A673 (cell line): Measurements from ENCODE around the gene DPH1. TPM values are rescaled to one million over a fixed set of nuclear protein-coding genes. Genes with fewer than 3 reads are reported as not detected.

ENCODE experiments used
- BruUV-seq: library from RNA; stranded (reverse); fragments of 400-500 nt; replicated peaks from 2 replicates; lab custom pipeline; 2021; lab: Mats Ljungman, UMichigan
- CTCF ChIA-PET: fragments of 300-600 bp; sonication (Branson Sonifier 250); formaldehyde crosslinking; loops from one replicate; lab custom pipeline; 2022; ENCODE audit warnings: antibody characterized with exemption; lab: Charles Lee
- POLR2A ChIA-PET: fragments of 300-600 bp; sonication (Branson Sonifier 250); formaldehyde crosslinking; loops from one replicate; lab custom pipeline; 2022; ENCODE audit warnings: antibody characterized with exemption; ENCODE audit not compliant: low non-redundant PET; lab: Charles Lee
- DNase-seq: peaks from one replicate; pipeline ENCODE4 v3.0.0-alpha.2; 2015; ENCODE audit warnings: low spot score
- H3K27ac ChIP-seq: fragments of 200-600 bp; sonication (generic); 2 replicates; pipeline ENCODE4 v1.5.1; 2016; ENCODE audit warnings: mixed run types, low read depth, mild to moderate bottlenecking, mixed read lengths, antibody characterized with exemption, low read length; ENCODE audit not compliant: poor library complexity, severe bottlenecking
- H3K27me3 ChIP-seq: fragments of 200-600 bp; sonication (generic); replicated peaks from 2 replicates; pipeline ENCODE4 v1.6.1; 2017; ENCODE audit warnings: mixed run types, low read depth, mild to moderate bottlenecking, mixed read lengths, antibody characterized with exemption, low read length; ENCODE audit not compliant: insufficient read depth, poor library complexity
- H3K36me3 ChIP-seq: fragments of 200-600 bp; sonication (generic); 2 replicates; pipeline ENCODE4 v1.6.1; 2016; ENCODE audit warnings: mixed run types, mild to moderate bottlenecking, mixed read lengths, antibody characterized with exemption, low read length; ENCODE audit not compliant: insufficient read depth, poor library complexity, severe bottlenecking
- H3K4me1 ChIP-seq: fragments of 200-600 bp; sonication (generic); 2 replicates; pipeline ENCODE4 v1.6.1; 2017; ENCODE audit warnings: mixed run types, mild to moderate bottlenecking, mixed read lengths, antibody characterized with exemption, low read length; ENCODE audit not compliant: insufficient read depth, poor library complexity, severe bottlenecking
- H3K4me3 ChIP-seq: fragments of 200-600 bp; sonication (generic); 2 replicates; pipeline ENCODE4 v1.5.1; 2016; ENCODE audit warnings: low read depth, mixed run types, mild to moderate bottlenecking, mixed read lengths, low read length; ENCODE audit not compliant: poor library complexity, severe bottlenecking
- H3K9me3 ChIP-seq: fragments of 200-600 bp; sonication (generic); 2 replicates; pipeline ENCODE4 v1.6.1; 2016; ENCODE audit warnings: mixed run types, low read depth, mild to moderate bottlenecking, mixed read lengths, antibody characterized with exemption, low read length; ENCODE audit not compliant: poor library complexity, severe bottlenecking
- EZH2 ChIP-seq: fragments of 200-600 bp; sonication (generic); IDR thresholded peaks from 2 replicates; pipeline ENCODE4 v1.6.1; 2017; ENCODE audit warnings: borderline replicate concordance, low read depth, mild to moderate bottlenecking, mixed read lengths, antibody characterized with exemption, low read length; ENCODE audit not compliant: poor library complexity, severe bottlenecking
- intact Hi-C: fragments of 100-400 bp; cut with micrococcal nuclease; formaldehyde crosslinking; loops from one replicate; pipeline ENCODE4 v1.10.0; 2022; ENCODE audit not compliant: unreplicated experiment
- total RNA-seq: library from RNA; stranded (reverse); gene quantifications from 2 replicates; pipeline ENCODE4 v1.2.3, GENCODE V29; 2021
- TF ChIP-seq, protein P1 (sequence below): fragments of 300-800, 200-600 bp; sonication (generic); conservative IDR thresholded peaks from 2 replicates; pipeline ENCODE4 v1.5.1; 2017; ENCODE audit warnings: low read depth, mild to moderate bottlenecking, antibody characterized with exemption, low read length, moderate library complexity, mixed read lengths

DPH1 gene
- total RNA-seq, 1 experiment from 2014 or later = 51.1 TPM

DNA sequence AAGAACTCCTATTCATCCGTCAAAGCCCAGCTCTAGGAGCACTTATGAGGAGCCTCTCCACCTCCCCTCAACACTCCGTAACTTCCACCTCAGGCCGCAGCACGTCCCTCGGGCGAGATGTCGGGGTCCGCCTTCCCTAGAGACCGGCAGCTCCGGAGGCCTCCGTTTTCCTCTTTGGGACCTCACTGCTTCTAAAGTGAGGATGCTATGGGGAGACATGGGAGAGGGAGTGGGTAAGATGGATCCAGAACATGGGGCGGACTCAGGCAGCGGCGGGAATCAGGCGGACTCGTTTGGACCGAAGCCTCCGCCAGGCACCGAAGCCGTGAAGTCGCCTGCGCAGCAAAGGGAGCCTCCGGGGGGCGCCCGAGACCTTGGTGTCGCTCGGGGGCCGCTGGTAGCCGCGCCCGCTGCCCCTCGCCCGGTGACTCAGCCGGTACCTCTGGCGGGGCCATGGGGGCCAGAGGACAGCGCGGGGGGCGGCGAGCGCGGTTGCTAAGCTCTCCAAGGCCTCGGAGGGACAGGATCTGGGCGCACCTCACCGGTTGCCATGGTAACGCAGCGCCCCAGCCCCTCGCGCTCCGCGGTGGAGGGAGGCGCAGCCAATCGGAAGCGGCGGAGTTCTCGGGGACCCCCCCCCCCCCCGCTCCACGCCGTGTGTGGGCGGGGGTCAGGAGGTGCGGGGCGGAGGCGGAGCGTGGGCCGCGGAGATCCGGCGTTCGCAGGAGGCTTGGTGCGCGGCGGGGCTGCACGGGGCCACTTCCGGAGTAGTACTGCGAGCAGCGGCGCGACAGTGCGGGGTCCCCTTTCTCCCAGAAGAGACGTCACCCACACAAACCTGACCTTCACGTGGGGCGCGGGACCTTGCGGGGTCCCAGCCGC, 23.7 kb downstream of the DPH1 start:
- ChIA-PET POLR2A (no interaction called here), CTCF (interaction anchor here (0.6 to 2.4 kb wide), 4 partner anchors 145 to 252 kb away, joined by 4 to 13 read pairs (median 6); no protein-coding TSS in a partner anchor)
- BruUV-seq = no TSS peak
- Histone ChIP-seq H3K4me1 (peaks cover 17% of the 10 kb centered on the region), H3K27ac (no peak overlapping the region), H3K4me3 (peak overlapping the region; percentile 58), H3K9me3 (no peaks in the 10 kb centered on the region), H3K27me3 (no peaks in the 10 kb centered on the region), H3K36me3 (no peaks in the 10 kb centered on the region)
- peak; percentile 82 for DNase-seq
- intact Hi-C loops = loop anchor here (1.0 kb wide), 1 partner anchor 191 kb away; no protein-coding TSS in a partner anchor
- TF ChIP-seq EZH2 = no peak
- TF ChIP-seq, protein P1, sequence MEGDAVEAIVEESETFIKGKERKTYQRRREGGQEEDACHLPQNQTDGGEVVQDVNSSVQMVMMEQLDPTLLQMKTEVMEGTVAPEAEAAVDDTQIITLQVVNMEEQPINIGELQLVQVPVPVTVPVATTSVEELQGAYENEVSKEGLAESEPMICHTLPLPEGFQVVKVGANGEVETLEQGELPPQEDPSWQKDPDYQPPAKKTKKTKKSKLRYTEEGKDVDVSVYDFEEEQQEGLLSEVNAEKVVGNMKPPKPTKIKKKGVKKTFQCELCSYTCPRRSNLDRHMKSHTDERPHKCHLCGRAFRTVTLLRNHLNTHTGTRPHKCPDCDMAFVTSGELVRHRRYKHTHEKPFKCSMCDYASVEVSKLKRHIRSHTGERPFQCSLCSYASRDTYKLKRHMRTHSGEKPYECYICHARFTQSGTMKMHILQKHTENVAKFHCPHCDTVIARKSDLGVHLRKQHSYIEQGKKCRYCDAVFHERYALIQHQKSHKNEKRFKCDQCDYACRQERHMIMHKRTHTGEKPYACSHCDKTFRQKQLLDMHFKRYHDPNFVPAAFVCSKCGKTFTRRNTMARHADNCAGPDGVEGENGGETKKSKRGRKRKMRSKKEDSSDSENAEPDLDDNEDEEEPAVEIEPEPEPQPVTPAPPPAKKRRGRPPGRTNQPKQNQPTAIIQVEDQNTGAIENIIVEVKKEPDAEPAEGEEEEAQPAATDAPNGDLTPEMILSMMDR = peak; percentile 81

DNA sequence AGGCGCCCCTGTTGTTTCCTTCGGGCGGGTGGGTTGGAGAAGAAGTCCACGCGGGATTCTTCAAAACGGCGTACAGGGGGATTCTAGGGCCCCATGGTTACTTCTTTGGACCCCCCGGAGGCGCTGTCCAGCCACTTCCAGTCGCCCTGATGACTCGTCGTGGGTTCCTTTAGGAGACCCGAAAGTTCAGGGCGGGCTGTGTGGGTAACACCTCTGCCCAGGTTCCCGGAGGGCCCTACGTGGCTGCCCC, 24.2 kb downstream of the DPH1 start:
- H3K36me3 ChIP-seq = no peaks in the 10 kb centered on the region
- no peak for DNase-seq
- intact Hi-C loops = loop anchor here (1.0 kb wide), 1 partner anchor 190 kb away; no protein-coding TSS in a partner anchor
- H3K4me1 ChIP-seq = peaks cover 17% of the 10 kb centered on the region
- peak overlapping the region; percentile 58 for H3K4me3 ChIP-seq
- no peaks in the 10 kb centered on the region for H3K9me3 ChIP-seq
- H3K27ac ChIP-seq = no peak overlapping the region
- no TSS peak for BruUV-seq
- POLR2A ChIA-PET = no interaction called here
- no peaks in the 10 kb centered on the region for H3K27me3 ChIP-seq
- CTCF ChIA-PET = interaction anchor here (0.5 to 3.4 kb wide), 12 partner anchors 9 to 252 kb away, joined by 3 to 47 read pairs (median 4); partner anchors contain the start of genes SMG6 and SRR
- TF ChIP-seq EZH2 = no peak

DNA sequence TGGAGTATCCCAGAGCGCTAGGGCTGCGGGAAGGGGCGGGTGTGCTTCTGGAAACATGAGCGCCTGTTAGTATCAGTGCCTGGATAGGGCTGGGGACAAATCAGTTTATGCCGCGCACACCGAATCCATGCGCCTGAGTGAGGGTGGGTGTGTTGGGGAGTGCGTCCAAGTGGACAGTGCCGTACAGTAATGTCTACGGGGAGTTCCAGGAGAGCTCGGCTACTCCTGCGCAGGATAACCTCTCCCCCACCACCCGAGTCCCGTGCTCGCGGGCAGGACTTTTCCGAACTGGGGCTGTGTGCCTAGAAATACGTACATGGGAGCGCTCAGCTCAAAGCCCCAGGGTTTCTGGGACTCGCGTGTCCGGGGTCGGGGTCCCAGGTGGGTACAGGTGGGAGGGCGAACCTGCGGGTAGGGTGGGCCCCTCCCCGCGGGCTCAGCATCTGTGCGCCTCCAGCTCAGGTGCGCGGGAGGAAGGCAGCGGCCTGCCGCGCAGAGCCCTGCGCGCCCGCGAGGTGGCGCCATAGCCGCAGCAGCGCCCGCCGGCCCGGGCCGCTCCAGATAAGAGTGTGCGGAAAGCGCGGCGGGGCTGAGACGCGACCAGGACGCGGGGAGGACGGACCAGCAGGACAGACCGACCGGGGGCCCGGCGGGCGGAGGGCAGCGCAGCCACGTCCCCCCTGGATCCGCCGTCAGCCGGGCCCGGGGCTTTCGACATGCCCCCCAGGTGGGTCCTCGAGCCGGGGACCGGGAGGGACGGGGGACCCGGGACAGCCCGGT, 24.7 kb downstream of the DPH1 start, which contains the start of gene HIC1:
Gene HIC1, plus strand, starts transcription at position 592 of the 780 bp plus-strand sequence. CDS start 1,588 bp downstream, outside the sequence.
- H3K4me3 ChIP-seq = peak within 1 kb of the TSS; percentile 58
- no peaks in the 10 kb centered on the region for H3K27me3 ChIP-seq
- BruUV-seq = no TSS peak
- H3K4me1 ChIP-seq = peaks cover 17% of the 10 kb centered on the region
- intact Hi-C loops = loop anchor here (1.0 kb wide), 1 partner anchor 190 kb away; no protein-coding TSS in a partner anchor
- H3K27ac ChIP-seq = no peak within 1 kb of the TSS
- no peaks in the 10 kb centered on the region for H3K36me3 ChIP-seq
- POLR2A ChIA-PET = no interaction called here
- CTCF ChIA-PET = interaction anchor here (0.5 to 3.4 kb wide), 11 partner anchors 9 to 249 kb away, joined by 3 to 47 read pairs (median 4); partner anchors contain the start of genes SMG6 and SRR
- no peaks in the 10 kb centered on the region for H3K9me3 ChIP-seq
- peak; percentile 81 for DNase-seq
- TF ChIP-seq EZH2 = no peak
- TF ChIP-seq, protein P1 = peak; percentile 69
